Astrocyte of the spinal cord (primary cell): Measurements from ENCODE around the gene TRIM71.

Source experiments
- DNase-seq: peaks from one replicate; pipeline ENCODE4 v3.0.0; 2011; ENCODE audit warnings: low read depth, low spot score
- H3K4me3 ChIP-seq: 2 replicates; pipeline ENCODE4 v1.5.1; 2011; ENCODE audit warnings: low read depth, mild to moderate bottlenecking, low read length, moderate library complexity
- in situ Hi-C: cut with HindIII; loops from 2 replicates; pipeline ENCODE4 v1.10.0; 2017; ENCODE audit warnings: low sequenced_read_pairs
- TF ChIP-seq, protein P1 (sequence below): IDR thresholded peaks from 2 replicates; pipeline ENCODE4 v1.5.1; 2012; ENCODE audit warnings: low read depth, mild to moderate bottlenecking, low read length, inconsistent platforms

Gene TRIM71

DNA sequence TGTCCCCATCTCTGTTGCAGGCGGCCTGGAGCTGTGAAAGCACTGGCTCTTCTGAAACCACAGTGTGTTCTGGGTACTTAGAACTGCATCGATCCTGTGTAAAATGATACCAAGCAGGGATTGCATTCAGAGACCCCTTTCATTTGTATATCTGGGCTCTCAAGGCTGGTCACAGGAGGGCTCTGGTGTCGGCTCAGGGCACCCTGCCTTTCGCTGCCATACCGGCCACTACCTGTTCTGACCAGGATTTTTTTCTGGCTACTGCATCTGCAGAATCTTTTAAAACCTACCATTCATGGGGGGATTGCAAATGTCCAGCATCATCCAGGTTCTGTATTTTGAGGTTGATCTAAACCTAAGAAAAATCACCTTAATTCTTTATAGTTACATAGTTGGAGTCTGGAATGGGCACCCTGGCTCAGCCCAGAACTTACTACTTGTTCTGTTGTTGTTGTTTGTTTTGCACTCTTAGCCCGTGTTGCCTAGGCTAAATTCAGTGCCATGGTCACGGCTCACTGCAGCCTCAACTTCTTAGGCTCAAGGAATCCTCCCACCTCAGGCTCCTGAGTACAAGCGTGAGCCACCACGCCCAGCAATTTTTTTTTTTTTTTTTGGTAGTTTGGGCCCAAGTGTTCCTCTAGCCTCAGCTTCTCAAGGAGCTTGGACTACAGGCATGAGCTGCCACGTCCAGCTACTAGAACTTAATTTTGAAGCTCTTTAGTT is 52.7 kb downstream of the TRIM71 start:
- in situ Hi-C loops = no loop called here
- TF ChIP-seq, protein P1, sequence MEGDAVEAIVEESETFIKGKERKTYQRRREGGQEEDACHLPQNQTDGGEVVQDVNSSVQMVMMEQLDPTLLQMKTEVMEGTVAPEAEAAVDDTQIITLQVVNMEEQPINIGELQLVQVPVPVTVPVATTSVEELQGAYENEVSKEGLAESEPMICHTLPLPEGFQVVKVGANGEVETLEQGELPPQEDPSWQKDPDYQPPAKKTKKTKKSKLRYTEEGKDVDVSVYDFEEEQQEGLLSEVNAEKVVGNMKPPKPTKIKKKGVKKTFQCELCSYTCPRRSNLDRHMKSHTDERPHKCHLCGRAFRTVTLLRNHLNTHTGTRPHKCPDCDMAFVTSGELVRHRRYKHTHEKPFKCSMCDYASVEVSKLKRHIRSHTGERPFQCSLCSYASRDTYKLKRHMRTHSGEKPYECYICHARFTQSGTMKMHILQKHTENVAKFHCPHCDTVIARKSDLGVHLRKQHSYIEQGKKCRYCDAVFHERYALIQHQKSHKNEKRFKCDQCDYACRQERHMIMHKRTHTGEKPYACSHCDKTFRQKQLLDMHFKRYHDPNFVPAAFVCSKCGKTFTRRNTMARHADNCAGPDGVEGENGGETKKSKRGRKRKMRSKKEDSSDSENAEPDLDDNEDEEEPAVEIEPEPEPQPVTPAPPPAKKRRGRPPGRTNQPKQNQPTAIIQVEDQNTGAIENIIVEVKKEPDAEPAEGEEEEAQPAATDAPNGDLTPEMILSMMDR = no peak
- H3K4me3 ChIP-seq = no peak overlapping the region
- DNase-seq = no peak

DNA sequence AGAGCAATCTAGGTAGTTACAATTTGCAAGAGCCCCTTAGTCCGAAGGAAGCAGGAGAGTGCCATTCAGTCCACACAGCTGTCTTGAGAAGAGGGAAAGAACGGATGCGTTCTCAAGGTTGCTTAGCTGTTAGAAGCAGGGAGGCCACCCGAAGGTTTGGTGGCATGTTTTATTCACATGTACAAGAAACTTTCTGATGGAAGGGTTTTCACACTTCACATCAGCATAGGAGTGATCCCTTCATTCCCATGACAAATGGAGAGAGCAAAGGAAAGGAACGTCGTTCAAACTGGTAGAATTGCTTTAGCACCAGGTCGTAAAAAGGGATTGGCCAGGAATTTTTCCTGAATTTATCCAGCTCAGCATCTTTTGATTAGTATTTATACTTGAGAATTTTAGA is 53.5 kb downstream of the TRIM71 start:
- DNase-seq = no peak
- TF ChIP-seq, protein P1 = no peak
- H3K4me3 ChIP-seq = no peak overlapping the region
- in situ Hi-C loops = no loop called here

DNA sequence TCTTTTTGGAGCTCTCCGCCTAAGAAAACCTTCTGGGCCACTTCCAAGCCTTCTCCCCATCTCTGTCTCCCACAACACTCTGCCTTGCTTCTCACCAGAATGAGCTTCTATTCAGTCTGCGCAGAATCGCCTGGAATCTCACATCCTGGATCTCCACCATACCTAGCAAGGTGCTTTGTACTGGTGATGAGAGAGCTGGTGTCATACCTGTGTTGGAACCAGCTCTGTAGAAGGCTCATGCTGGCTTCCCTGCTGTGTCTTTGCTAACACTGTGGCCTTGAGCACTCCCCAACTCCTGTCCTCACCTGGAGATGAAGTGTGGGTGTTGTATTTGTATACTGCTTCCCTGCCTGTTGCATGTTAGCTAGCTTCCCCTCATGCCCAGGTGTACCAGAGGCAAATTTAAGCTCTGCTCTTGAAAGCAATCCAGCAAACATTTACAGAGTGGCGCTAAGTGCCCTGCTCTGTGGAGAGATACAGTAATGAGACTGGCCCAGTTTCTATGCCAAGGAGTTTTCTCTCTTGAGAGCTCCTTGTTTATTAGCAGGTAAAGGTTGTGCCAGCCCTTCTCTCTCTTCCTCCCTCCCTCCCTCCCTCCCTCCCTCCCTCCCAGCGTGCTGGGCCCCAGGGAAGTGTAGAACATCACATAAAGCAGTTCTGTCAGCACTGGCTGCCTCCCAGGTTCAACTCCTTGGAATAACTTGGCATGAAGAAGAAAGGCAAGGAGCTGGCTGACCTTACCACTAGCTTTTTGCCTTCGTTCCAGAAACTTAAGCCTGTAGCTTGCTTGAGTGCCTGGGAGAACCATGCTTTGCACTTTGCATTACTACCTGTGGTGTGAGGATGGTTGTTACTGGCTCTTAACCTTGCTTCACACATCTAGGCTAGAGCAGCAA is 54.9 kb downstream of the TRIM71 start:
- in situ Hi-C loops = no loop called here
- DNase-seq = peak; percentile 25
- TF ChIP-seq, protein P1 = no peak
- H3K4me3 ChIP-seq = no peak overlapping the region

DNA sequence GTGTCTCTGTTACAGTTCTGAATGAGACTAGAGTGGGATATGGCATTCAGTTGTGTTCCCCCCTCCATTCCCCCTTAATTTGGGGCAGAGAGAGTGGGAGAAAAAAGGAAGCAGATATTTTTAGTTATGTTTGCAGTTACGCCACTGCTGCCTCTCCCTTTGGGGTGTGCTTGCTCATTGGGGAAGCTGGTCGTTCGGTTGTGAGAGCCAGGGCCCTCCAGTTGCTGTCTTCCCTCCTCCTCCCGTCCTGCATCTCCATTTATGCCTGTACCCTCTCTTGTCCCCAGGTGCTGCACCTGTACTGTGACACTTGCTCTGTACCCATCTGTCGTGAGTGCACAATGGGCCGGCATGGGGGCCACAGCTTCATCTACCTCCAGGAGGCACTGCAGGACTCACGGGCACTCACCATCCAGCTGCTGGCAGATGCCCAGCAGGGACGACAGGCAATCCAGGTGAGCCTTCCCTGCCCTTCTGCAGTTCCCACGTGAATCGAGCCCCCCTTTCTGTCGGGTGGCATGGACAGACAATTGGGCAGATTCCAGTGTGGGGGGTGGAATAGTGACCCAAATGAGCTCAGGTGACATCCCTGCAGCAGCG is 55.8 kb downstream of the TRIM71 start:
- in situ Hi-C loops = no loop called here
- H3K4me3 ChIP-seq = no peak overlapping the region
- DNase-seq = no peak
- TF ChIP-seq, protein P1 = no peak

DNA sequence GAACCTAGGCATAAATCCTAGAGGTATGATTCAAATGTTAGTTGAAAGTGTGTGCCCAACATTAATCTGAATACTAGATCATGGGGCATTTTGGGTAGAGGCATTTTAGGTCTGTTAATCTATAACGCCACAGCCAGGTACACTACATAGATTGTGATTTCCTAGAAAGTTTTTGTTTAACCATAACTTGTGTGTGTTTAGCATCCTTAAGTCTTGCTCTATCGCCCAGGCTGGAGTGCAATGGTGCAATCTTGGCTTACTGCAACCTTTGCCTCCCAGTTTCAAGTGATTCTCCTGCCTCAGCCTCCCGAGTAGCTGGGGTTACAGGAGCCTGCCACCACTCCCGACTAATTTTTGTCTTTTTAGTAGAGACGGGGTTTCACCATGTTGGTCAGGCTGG is 59.1 kb downstream of the TRIM71 start:
- no peak overlapping the region for H3K4me3 ChIP-seq
- in situ Hi-C loops = no loop called here
- no peak for DNase-seq
- TF ChIP-seq, protein P1 = no peak

DNA sequence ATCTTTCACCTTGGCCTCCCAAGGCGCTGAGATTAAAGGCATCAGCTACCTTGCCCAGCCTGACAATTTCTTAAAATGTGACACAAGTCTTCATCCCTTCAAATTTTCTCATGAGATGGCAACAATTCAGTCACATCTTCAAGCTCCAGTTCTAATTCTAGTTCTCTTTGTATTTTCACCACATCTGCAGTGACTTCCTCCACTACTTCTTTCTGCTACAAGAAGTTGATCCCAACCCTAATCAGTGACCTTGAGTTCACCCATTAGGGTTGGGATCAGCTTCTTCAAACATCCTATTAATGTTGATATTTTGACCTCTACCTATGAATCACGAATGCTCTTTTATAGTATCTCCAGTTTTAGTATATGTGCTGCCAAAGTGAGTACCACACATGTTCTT is 59.8 kb downstream of the TRIM71 start:
- TF ChIP-seq, protein P1 = no peak
- no peak overlapping the region for H3K4me3 ChIP-seq
- no peak for DNase-seq
- in situ Hi-C loops = no loop called here
